Esophagus squamous epithelium (tissue), 4 donors: Measurements from ENCODE around the gene CIDEB.

Experiments used
- POLR2A ChIP-seq, 4 donors: fragments of 450-650 bp; IDR thresholded peaks; one replicate each; pipeline ENCODE4 v1.6.1; 2017; ENCODE audit warnings: antibody characterized with exemption in 4 of 4, mild to moderate bottlenecking in 4 of 4, moderate library complexity in 3 of 4
- TF ChIP-seq, protein P1 (sequence below), 6 experiments: fragments of 450-650 bp in 4 of 6; fragments of 200-600 bp in 2 of 6; sonication (generic) in 2 of 6; IDR thresholded peaks; one replicate each; pipeline ENCODE4 v1.5.1; 2016 to 2019; ENCODE audit warnings: antibody characterized with exemption in 6 of 6, mild to moderate bottlenecking in 4 of 6, moderate library complexity in 4 of 6

DNA sequence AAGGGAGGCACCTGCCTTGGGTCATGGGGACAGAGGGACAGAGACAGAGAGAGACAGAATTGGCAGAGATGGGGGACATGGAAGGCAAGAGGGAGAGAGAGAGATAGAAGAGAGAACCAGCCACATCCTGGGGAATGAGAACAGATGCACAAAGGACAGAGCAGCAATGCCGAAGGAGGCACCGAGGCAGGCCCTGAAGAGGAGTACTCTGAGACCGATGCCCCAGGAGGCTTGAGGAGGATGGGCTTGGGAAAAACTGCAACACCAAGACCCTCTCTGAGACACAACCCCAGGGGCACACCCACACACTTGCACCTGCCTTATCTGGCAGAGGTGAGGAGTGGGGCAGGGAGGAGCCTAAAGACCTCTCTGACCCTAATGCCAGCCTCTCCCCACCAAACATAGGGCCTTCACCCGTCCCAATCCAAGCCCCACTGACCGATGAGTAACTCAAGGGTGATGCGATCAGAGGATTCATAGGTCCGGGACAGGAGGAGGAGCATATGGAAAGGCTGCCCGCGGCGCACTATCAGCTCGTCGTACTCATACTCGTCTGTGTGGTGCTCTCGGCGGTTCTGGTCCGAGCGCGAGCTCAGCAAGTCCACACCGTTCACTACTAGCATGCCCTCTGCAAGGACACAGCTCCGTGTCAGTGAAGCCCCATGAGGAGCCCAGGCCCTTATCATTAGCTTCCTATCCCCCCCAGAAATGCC is 46.4 kb downstream of the CIDEB start:
- TF ChIP-seq, protein P1, sequence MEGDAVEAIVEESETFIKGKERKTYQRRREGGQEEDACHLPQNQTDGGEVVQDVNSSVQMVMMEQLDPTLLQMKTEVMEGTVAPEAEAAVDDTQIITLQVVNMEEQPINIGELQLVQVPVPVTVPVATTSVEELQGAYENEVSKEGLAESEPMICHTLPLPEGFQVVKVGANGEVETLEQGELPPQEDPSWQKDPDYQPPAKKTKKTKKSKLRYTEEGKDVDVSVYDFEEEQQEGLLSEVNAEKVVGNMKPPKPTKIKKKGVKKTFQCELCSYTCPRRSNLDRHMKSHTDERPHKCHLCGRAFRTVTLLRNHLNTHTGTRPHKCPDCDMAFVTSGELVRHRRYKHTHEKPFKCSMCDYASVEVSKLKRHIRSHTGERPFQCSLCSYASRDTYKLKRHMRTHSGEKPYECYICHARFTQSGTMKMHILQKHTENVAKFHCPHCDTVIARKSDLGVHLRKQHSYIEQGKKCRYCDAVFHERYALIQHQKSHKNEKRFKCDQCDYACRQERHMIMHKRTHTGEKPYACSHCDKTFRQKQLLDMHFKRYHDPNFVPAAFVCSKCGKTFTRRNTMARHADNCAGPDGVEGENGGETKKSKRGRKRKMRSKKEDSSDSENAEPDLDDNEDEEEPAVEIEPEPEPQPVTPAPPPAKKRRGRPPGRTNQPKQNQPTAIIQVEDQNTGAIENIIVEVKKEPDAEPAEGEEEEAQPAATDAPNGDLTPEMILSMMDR (IDR thresholded peaks at IDR 0.05), result no peak
- TF ChIP-seq POLR2A (IDR thresholded peaks at IDR 0.05), result no peak
